HL-60 (cell line): ENCODE results near the gene RSPH9.

ENCODE experiments used
- DNase-seq, 2 experiments: peaks; one replicate each; pipeline ENCODE4 v3.0.0-alpha.2; 2010 to 2020; ENCODE audit warnings: low read depth in 1 of 2, low spot score in 1 of 2
- H3K27ac ChIP-seq: fragments of 250-450 bp; sonication (Bioruptor Pico); replicated peaks from 2 replicates; pipeline ENCODE4 v1.5.1; 2020; ENCODE audit warnings: mild to moderate bottlenecking, moderate library complexity
- H3K27me3 ChIP-seq: fragments of 250-450 bp; sonication (Bioruptor Pico); 2 replicates; pipeline ENCODE4 v1.5.1; 2021; ENCODE audit warnings: mild to moderate bottlenecking, moderate library complexity; ENCODE audit not compliant: insufficient read depth, poor library complexity, severe bottlenecking
- H3K4me3 ChIP-seq: replicated peaks from 2 replicates; pipeline ENCODE4 v1.5.1; 2011; ENCODE audit warnings: mild to moderate bottlenecking, control low read depth, low read length; ENCODE audit not compliant: insufficient read depth
- GABPA ChIP-seq: IDR thresholded peaks from 2 replicates; pipeline ENCODE4 v1.6.1; 2012; ENCODE audit warnings: low read depth
- POLR2AphosphoS5 ChIP-seq: IDR thresholded peaks from 2 replicates; pipeline ENCODE4 v1.6.1; 2012; ENCODE audit warnings: low read depth
- SPI1 ChIP-seq: IDR thresholded peaks from 2 replicates; pipeline ENCODE4 v1.6.1; 2012; ENCODE audit warnings: low read depth, mild to moderate bottlenecking, borderline replicate concordance
- TF ChIP-seq, protein P1 (sequence below): IDR thresholded peaks from 2 replicates; pipeline ENCODE4 v1.6.1; 2012; ENCODE audit warnings: low read depth; ENCODE audit not compliant: insufficient replicate concordance
- TF ChIP-seq, protein P2 (sequence below): IDR thresholded peaks from one replicate; pipeline ENCODE4 v1.5.1; 2011; ENCODE audit warnings: low read length, control low read depth, inconsistent platforms; ENCODE audit not compliant: insufficient read depth

Gene RSPH9

DNA sequence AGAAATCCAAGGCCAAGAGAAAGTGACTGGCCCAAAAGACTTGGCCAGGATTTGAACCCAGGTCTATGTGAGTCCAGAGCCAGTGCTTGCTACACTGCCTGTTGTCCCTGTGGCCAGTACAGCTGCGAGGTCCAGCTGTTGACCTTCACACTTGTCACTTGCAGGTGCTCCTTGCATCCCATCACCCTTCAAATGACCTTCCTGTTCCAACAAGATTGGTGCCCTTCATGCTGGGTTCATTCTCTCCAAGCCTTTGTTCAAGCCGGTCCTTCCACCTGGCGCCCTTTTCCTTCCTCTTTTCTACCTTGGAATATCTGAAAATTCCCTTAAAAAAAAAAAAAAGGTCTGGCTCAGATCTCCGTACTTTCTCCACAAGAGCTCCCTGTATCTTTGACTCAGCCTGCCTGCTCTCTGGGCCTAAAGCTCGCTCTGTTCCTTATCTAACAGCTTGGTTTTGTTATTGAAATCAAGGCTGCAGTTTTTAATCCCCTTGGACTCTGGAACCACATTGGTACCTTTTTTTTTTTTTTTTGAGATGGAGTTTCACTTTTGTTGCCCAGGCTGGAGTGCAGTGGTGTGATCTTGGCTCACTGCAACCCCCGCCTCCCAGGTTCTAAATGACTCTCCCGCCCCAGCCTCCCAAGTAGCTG, 64.9 kb downstream of the RSPH9 start:
- no peak for DNase-seq
- TF ChIP-seq GABPA: no peak
- TF ChIP-seq, protein P1, sequence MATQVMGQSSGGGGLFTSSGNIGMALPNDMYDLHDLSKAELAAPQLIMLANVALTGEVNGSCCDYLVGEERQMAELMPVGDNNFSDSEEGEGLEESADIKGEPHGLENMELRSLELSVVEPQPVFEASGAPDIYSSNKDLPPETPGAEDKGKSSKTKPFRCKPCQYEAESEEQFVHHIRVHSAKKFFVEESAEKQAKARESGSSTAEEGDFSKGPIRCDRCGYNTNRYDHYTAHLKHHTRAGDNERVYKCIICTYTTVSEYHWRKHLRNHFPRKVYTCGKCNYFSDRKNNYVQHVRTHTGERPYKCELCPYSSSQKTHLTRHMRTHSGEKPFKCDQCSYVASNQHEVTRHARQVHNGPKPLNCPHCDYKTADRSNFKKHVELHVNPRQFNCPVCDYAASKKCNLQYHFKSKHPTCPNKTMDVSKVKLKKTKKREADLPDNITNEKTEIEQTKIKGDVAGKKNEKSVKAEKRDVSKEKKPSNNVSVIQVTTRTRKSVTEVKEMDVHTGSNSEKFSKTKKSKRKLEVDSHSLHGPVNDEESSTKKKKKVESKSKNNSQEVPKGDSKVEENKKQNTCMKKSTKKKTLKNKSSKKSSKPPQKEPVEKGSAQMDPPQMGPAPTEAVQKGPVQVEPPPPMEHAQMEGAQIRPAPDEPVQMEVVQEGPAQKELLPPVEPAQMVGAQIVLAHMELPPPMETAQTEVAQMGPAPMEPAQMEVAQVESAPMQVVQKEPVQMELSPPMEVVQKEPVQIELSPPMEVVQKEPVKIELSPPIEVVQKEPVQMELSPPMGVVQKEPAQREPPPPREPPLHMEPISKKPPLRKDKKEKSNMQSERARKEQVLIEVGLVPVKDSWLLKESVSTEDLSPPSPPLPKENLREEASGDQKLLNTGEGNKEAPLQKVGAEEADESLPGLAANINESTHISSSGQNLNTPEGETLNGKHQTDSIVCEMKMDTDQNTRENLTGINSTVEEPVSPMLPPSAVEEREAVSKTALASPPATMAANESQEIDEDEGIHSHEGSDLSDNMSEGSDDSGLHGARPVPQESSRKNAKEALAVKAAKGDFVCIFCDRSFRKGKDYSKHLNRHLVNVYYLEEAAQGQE: no peak
- no peak for TF ChIP-seq SPI1
- TF ChIP-seq, protein P2, sequence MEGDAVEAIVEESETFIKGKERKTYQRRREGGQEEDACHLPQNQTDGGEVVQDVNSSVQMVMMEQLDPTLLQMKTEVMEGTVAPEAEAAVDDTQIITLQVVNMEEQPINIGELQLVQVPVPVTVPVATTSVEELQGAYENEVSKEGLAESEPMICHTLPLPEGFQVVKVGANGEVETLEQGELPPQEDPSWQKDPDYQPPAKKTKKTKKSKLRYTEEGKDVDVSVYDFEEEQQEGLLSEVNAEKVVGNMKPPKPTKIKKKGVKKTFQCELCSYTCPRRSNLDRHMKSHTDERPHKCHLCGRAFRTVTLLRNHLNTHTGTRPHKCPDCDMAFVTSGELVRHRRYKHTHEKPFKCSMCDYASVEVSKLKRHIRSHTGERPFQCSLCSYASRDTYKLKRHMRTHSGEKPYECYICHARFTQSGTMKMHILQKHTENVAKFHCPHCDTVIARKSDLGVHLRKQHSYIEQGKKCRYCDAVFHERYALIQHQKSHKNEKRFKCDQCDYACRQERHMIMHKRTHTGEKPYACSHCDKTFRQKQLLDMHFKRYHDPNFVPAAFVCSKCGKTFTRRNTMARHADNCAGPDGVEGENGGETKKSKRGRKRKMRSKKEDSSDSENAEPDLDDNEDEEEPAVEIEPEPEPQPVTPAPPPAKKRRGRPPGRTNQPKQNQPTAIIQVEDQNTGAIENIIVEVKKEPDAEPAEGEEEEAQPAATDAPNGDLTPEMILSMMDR: no peak
- TF ChIP-seq POLR2AphosphoS5: no peak
- Histone ChIP-seq H3K27me3 (no peaks in the 10 kb centered on the region), H3K4me3 (no peak overlapping the region), H3K27ac (no peak overlapping the region)

DNA sequence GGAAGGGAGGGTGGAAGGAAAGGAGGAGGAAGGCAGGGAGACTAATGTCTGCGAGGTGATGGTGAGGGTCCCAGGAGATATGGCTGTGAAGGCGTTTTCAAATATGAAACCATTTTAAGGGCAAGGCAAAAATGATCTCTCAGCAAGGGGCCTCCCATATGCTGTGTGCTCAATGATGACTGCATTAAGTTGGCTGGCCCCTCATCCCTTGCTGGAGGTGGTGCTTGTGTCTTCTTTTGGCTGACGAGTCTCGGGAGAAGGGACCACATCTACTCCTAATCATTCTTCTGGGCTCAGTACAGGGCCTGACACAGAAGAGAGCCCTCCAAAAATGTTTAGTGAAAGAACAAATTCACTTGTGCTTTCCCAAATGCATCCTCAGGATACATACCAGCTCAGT, 65.7 kb downstream of the RSPH9 start:
- DNase-seq: no peak
- Histone ChIP-seq H3K4me3 (no peak overlapping the region), H3K27me3 (no peaks in the 10 kb centered on the region), H3K27ac (no peak overlapping the region)
- TF ChIP-seq POLR2AphosphoS5 (no peak), GABPA (no peak), SPI1 (no peak)
- TF ChIP-seq, protein P2: no peak
- TF ChIP-seq, protein P1: no peak

DNA sequence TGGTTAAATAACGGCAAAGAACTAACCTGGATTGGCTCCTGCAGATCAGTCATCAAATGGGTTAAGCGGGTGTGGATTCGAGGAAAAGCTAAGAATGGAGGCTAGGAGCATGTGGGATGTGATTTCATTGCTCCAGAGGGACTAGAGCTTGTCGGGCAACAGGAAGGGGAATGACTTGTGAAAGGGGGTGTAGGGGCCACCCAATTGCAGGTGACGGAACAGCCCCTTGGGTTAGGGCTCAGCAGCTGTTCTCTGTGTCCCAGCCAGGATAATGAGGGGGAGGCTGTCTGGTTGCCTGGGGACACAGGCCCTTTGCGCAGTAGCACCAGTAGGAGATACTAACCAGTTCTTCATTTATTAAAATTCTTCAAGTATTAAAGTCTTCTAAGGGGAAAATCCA, 67.7 kb downstream of the RSPH9 start:
- Histone ChIP-seq H3K27me3 (no peaks in the 10 kb centered on the region), H3K27ac (no peak overlapping the region), H3K4me3 (no peak overlapping the region)
- DNase-seq: no peak
- TF ChIP-seq, protein P1: no peak
- TF ChIP-seq, protein P2: no peak
- TF ChIP-seq SPI1 (no peak), POLR2AphosphoS5 (no peak), GABPA (no peak)
